Measurements from ENCODE around the gene IGF1R. TPM values are rescaled to one million over a fixed set of nuclear protein-coding genes. Genes with fewer than 3 reads are reported as not detected.

Gene IGF1R
- total and polyA plus RNA-seq, 2 donors (not counting 3 experiments of a cell fraction or from before 2014, with no cell fraction given): 16.1 to 59.1 TPM

- dilution Hi-C loops (cut with MboI; ENCODE audit: extremely low pct_ligation_motif_present, low sequenced_read_pairs): no loop called here
- Histone ChIP-seq H3K79me2 (ENCODE audit: control insufficient read depth, insufficient read depth, low read length) (peaks cover 7% of the 10 kb centered on the region), H3K27ac (ENCODE audit: insufficient read depth, low read depth, low read length) (no peak overlapping the region), H3K9ac (replicated peaks; ENCODE audit: extremely low read depth, insufficient read depth, low read length) (no peak overlapping the region), H3K4me2 (ENCODE audit: insufficient read depth, low read length) (no peak overlapping the region), H4K20me1 (replicated peaks; ENCODE audit: control insufficient read depth, extremely low read depth, insufficient read depth, low read length) (peaks cover 5% of the 10 kb centered on the region), H3K9me1 (replicated peaks; ENCODE audit: control insufficient read depth, extremely low read depth, insufficient read depth, low read length) (no peaks in the 10 kb centered on the region), H3K36me3 (ENCODE audit: control insufficient read depth in 2 of 2, extremely low read depth in 1 of 2, insufficient read depth in 2 of 2, low read length in 2 of 2) (no peaks in the 10 kb centered on the region), H2AFZ (ENCODE audit: low read depth, low read length) (no peak overlapping the region), H3K9me3 (replicated peaks; ENCODE audit: control insufficient read depth, insufficient read depth, low read length) (no peaks in the 10 kb centered on the region), H3K27me3 (ENCODE audit: control insufficient read depth in 2 of 2, insufficient read depth in 2 of 2, low read length in 2 of 2) (no peaks in the 10 kb centered on the region), H3K4me1 (ENCODE audit: control insufficient read depth, extremely low read depth, insufficient read depth, low read length) (peaks cover 3% of the 10 kb centered on the region), H3K4me3 (replicated peaks in 1 of 3; ENCODE audit: insufficient read depth in 1 of 3, low read depth in 1 of 3, low read length in 3 of 3) (no peak overlapping the region)
- ChIA-PET CTCF (no interaction called here), POLR2A (no interaction called here)
- no peak for TF ChIP-seq CTCF (IDR thresholded peaks at IDR 0.05; ENCODE audit: extremely low read depth in 1 of 2, insufficient read depth in 1 of 2, low read depth in 1 of 2, low read length in 2 of 2)
- no peak for TF ChIP-seq JUN (IDR thresholded peaks at IDR 0.05; ENCODE audit: borderline replicate concordance, insufficient read depth, insufficient read length, low read depth)
- no peak for TF ChIP-seq MYC (IDR thresholded peaks at IDR 0.05; ENCODE audit: low read depth, low read length)
- TF ChIP-seq POLR2A (IDR thresholded peaks at IDR 0.05; ENCODE audit: low read depth, low read length): no peak
- TF ChIP-seq MAX (IDR thresholded peaks at IDR 0.05; ENCODE audit: insufficient read depth, insufficient read length): no peak
- no peak for DNase-seq (ENCODE audit: low read depth, low spot score)
- intact Hi-C loops (cut with micrococcal nuclease): loop anchor here (10.0 kb wide), 1 partner anchor 342 kb away; no protein-coding TSS in a partner anchor
- FAIRE-seq: no peak
- BruUV-seq (replicated peaks): no TSS peak
Measured at GRCh38 chr15:98787194-98787593, 138.9 kb downstream of the IGF1R start.
